A673 (cell line): ENCODE results near the gene RASD1. TPM values are rescaled to one million over a fixed set of nuclear protein-coding genes. Genes with fewer than 3 reads are reported as not detected.

Experiments used
- BruUV-seq: library from RNA; stranded (reverse); fragments of 400-500 nt; replicated peaks from 2 replicates; lab custom pipeline; 2021; lab: Mats Ljungman, UMichigan
- CTCF ChIA-PET: fragments of 300-600 bp; sonication (Branson Sonifier 250); formaldehyde crosslinking; loops from one replicate; lab custom pipeline; 2022; ENCODE audit warnings: antibody characterized with exemption; lab: Charles Lee
- POLR2A ChIA-PET: fragments of 300-600 bp; sonication (Branson Sonifier 250); formaldehyde crosslinking; loops from one replicate; lab custom pipeline; 2022; ENCODE audit warnings: antibody characterized with exemption; ENCODE audit not compliant: low non-redundant PET; lab: Charles Lee
- DNase-seq: peaks from one replicate; pipeline ENCODE4 v3.0.0-alpha.2; 2015; ENCODE audit warnings: low spot score
- H3K27ac ChIP-seq: fragments of 200-600 bp; sonication (generic); 2 replicates; pipeline ENCODE4 v1.5.1; 2016; ENCODE audit warnings: mixed run types, low read depth, mild to moderate bottlenecking, mixed read lengths, antibody characterized with exemption, low read length; ENCODE audit not compliant: poor library complexity, severe bottlenecking
- H3K27me3 ChIP-seq: fragments of 200-600 bp; sonication (generic); replicated peaks from 2 replicates; pipeline ENCODE4 v1.6.1; 2017; ENCODE audit warnings: mixed run types, low read depth, mild to moderate bottlenecking, mixed read lengths, antibody characterized with exemption, low read length; ENCODE audit not compliant: insufficient read depth, poor library complexity
- H3K36me3 ChIP-seq: fragments of 200-600 bp; sonication (generic); 2 replicates; pipeline ENCODE4 v1.6.1; 2016; ENCODE audit warnings: mixed run types, mild to moderate bottlenecking, mixed read lengths, antibody characterized with exemption, low read length; ENCODE audit not compliant: insufficient read depth, poor library complexity, severe bottlenecking
- H3K4me1 ChIP-seq: fragments of 200-600 bp; sonication (generic); 2 replicates; pipeline ENCODE4 v1.6.1; 2017; ENCODE audit warnings: mixed run types, mild to moderate bottlenecking, mixed read lengths, antibody characterized with exemption, low read length; ENCODE audit not compliant: insufficient read depth, poor library complexity, severe bottlenecking
- H3K4me3 ChIP-seq: fragments of 200-600 bp; sonication (generic); 2 replicates; pipeline ENCODE4 v1.5.1; 2016; ENCODE audit warnings: low read depth, mixed run types, mild to moderate bottlenecking, mixed read lengths, low read length; ENCODE audit not compliant: poor library complexity, severe bottlenecking
- H3K9me3 ChIP-seq: fragments of 200-600 bp; sonication (generic); 2 replicates; pipeline ENCODE4 v1.6.1; 2016; ENCODE audit warnings: mixed run types, low read depth, mild to moderate bottlenecking, mixed read lengths, antibody characterized with exemption, low read length; ENCODE audit not compliant: poor library complexity, severe bottlenecking
- EZH2 ChIP-seq: fragments of 200-600 bp; sonication (generic); IDR thresholded peaks from 2 replicates; pipeline ENCODE4 v1.6.1; 2017; ENCODE audit warnings: borderline replicate concordance, low read depth, mild to moderate bottlenecking, mixed read lengths, antibody characterized with exemption, low read length; ENCODE audit not compliant: poor library complexity, severe bottlenecking
- intact Hi-C: fragments of 100-400 bp; cut with micrococcal nuclease; formaldehyde crosslinking; loops from one replicate; pipeline ENCODE4 v1.10.0; 2022; ENCODE audit not compliant: unreplicated experiment
- total RNA-seq: library from RNA; stranded (reverse); gene quantifications from 2 replicates; pipeline ENCODE4 v1.2.3, GENCODE V29; 2021
- TF ChIP-seq, protein P1 (sequence below): fragments of 300-800, 200-600 bp; sonication (generic); conservative IDR thresholded peaks from 2 replicates; pipeline ENCODE4 v1.5.1; 2017; ENCODE audit warnings: low read depth, mild to moderate bottlenecking, antibody characterized with exemption, low read length, moderate library complexity, mixed read lengths

Gene RASD1
- total RNA-seq, 1 experiment from 2014 or later, result 0.21 TPM

DNA sequence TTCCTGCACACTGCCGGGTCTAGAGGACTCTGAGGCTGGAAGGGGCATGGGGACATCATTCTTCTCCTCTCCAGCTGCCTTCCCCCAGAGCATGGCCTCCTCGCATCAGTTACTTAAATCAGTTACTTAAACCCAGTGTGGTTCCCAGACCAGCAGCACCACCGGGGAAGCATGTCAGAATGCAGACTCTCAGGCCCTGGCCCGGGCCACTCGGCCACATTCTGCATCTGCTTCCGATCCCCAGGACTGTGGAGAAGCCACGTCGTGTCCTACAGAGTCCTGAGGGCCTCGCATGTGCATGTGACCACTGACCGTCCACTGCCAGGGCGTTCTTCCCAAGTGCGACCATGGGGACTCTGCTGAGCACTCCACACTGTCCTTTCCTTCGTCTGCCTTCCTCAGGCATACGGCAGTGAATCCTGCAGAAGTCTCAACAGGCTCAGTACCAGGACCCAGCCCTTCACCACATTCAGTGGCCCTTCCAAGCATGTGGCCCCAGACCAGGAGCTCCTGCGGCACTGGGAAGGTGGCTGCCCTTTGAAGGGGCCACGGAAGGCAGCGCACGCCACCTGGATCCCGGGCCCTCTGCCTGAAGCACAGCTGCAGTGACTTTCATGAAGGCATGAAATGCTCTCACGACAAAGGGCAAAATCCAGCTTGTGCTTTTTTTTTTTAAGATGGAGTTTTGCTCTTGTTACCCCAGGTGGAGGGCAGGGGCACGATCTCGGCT, 46.9 kb upstream of the RASD1 start:
- no peak for TF ChIP-seq EZH2
- TF ChIP-seq, protein P1, sequence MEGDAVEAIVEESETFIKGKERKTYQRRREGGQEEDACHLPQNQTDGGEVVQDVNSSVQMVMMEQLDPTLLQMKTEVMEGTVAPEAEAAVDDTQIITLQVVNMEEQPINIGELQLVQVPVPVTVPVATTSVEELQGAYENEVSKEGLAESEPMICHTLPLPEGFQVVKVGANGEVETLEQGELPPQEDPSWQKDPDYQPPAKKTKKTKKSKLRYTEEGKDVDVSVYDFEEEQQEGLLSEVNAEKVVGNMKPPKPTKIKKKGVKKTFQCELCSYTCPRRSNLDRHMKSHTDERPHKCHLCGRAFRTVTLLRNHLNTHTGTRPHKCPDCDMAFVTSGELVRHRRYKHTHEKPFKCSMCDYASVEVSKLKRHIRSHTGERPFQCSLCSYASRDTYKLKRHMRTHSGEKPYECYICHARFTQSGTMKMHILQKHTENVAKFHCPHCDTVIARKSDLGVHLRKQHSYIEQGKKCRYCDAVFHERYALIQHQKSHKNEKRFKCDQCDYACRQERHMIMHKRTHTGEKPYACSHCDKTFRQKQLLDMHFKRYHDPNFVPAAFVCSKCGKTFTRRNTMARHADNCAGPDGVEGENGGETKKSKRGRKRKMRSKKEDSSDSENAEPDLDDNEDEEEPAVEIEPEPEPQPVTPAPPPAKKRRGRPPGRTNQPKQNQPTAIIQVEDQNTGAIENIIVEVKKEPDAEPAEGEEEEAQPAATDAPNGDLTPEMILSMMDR, result no peak
- no TSS peak for BruUV-seq

DNA sequence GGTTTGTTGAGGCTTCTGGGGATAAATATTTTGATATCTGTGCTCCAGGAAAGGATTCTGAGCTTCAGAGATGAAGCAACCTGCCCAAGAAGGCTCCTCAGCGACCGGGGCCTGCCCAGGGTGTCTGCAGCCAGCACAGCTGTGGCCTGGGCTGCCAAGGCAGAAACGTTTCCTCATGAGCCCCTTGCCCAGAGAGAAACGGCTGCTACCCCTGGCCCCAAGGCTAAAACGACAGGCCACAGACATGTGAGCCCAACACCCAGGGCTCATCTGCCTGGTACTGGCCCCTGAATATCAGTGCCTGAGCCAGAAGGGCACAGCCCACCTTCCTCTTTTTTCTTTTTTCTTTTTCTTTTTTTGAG, 45.4 kb upstream of the RASD1 start:
- DNase-seq, result no peak
- H3K36me3 ChIP-seq, result no peaks in the 10 kb centered on the region
- no peak for TF ChIP-seq EZH2
- TF ChIP-seq, protein P1, result no peak
- intact Hi-C loops, result no loop called here
- CTCF ChIA-PET, result no interaction called here
- no peak overlapping the region for H3K4me3 ChIP-seq
- no peaks in the 10 kb centered on the region for H3K27me3 ChIP-seq
- H3K9me3 ChIP-seq, result no peaks in the 10 kb centered on the region
- BruUV-seq, result no TSS peak
- H3K27ac ChIP-seq, result no peak overlapping the region
- POLR2A ChIA-PET, result no interaction called here
- peaks cover 19% of the 10 kb centered on the region for H3K4me1 ChIP-seq

More for the DNA sequence above, 46.9 kb upstream of the RASD1 start:
- intact Hi-C loops, result no loop called here
- Histone ChIP-seq H3K4me1 (peaks cover 9% of the 10 kb centered on the region), H3K36me3 (no peaks in the 10 kb centered on the region), H3K4me3 (no peak overlapping the region), H3K27ac (no peak overlapping the region), H3K27me3 (no peaks in the 10 kb centered on the region), H3K9me3 (no peaks in the 10 kb centered on the region)
- POLR2A ChIA-PET, result no interaction called here
- DNase-seq, result no peak
- CTCF ChIA-PET, result no interaction called here

DNA sequence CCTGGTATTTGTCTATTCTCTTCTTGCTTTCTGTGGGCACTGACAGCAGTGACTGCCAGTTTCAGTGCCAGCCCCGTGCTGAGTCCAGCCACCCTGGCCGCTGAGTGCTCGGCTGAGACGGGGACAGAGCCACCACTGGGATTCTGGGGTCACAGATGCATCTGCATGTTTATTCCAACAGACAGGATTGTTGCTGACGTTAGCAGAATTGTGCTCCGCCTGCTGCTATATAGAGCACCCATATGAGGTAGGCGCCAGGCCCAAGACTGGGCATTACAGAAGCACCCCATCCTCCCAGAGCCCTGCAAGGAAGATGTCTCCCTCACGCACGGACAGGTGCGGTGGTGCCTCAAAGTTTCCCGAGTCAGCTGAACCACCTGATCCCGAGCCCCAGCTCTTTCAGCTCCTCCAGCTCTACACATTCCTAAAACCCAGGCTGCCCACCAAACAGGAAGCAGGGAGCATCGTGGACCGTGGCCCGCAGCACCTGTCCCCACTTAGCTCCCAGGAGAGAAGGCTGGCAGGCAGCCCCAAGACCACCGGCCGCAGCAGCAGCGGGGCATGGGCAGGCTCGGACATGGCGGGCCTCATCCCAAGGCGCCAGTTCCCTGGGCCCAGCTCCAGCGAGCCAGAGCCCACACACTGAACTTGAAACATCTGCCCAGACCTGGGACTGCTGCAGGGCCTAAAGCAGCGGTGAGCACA, 44.9 kb upstream of the RASD1 start:
- Histone ChIP-seq H3K27ac (no peak overlapping the region), H3K36me3 (no peaks in the 10 kb centered on the region), H3K4me3 (no peak overlapping the region), H3K9me3 (no peaks in the 10 kb centered on the region), H3K4me1 (peaks cover 24% of the 10 kb centered on the region), H3K27me3 (no peaks in the 10 kb centered on the region)
- ChIA-PET CTCF (no interaction called here), POLR2A (interaction anchor here (0.6 kb wide), 1 partner anchor 22 kb away, joined by 7 read pairs; no protein-coding TSS in a partner anchor)
- no TSS peak for BruUV-seq
- TF ChIP-seq EZH2, result no peak
- TF ChIP-seq, protein P1, result no peak
- no peak for DNase-seq
- intact Hi-C loops, result no loop called here
